Endothelial cell of umbilical vein (primary cell): ENCODE measurements around the gene MCEMP1.

ENCODE experiments used
- CTCF ChIP-seq, 2 donors: IDR thresholded peaks; 1 replicate in 1 of 2; 2 replicates in 1 of 2; pipeline ENCODE4 v1.5.1; 2011; ENCODE audit warnings: low read length in 2 of 2, mild to moderate bottlenecking in 2 of 2, moderate library complexity in 2 of 2, control low read depth in 1 of 2, inconsistent platforms in 1 of 2, low read depth in 1 of 2; ENCODE audit not compliant: insufficient read depth in 1 of 2; ENCODE audit errors: extremely low read depth in 1 of 2
- EZH2 ChIP-seq: IDR thresholded peaks from 2 replicates; pipeline ENCODE4 v1.6.1; 2012; ENCODE audit warnings: borderline replicate concordance, low read depth, mild to moderate bottlenecking, moderate library complexity, low read length, inconsistent platforms; ENCODE audit not compliant: severe bottlenecking
- JUN ChIP-seq: IDR thresholded peaks from 2 replicates; pipeline ENCODE4 v1.6.1; 2011; ENCODE audit warnings: borderline replicate concordance, low read depth; ENCODE audit not compliant: insufficient read length, insufficient read depth
- MAX ChIP-seq: IDR thresholded peaks from 2 replicates; pipeline ENCODE4 v1.6.1; 2011; ENCODE audit not compliant: insufficient read depth, insufficient read length
- POLR2A ChIP-seq: IDR thresholded peaks from 2 replicates; pipeline ENCODE4 v1.6.1; 2012; ENCODE audit warnings: low read depth, mild to moderate bottlenecking, control low read depth, low read length
- POLR2AphosphoS5 ChIP-seq: IDR thresholded peaks from 2 replicates; pipeline ENCODE4 v1.6.1; 2012; ENCODE audit warnings: low read depth, mild to moderate bottlenecking, control low read depth, low read length, moderate library complexity; ENCODE audit not compliant: insufficient read depth

- TF ChIP-seq CTCF (IDR thresholded peaks at IDR 0.05; ENCODE audit: extremely low read depth in 1 of 2, insufficient read depth in 1 of 2, low read depth in 1 of 2, low read length in 2 of 2) (no peak), EZH2 (no peak), POLR2AphosphoS5 (no peak), JUN (no peak), POLR2A (no peak), MAX (no peak)
Measured at GRCh38 chr19:7699417-7700401, 22.8 kb downstream of the MCEMP1 start.
